ENCODE measurements around the gene DIPK1A. TPM values are rescaled to one million over a fixed set of nuclear protein-coding genes. Genes with fewer than 3 reads are reported as not detected.

DIPK1A gene
- total RNA-seq, 3 donors from 2014 or later, result 7.6 to 20.4 (median 12.8) TPM

GRCh38 chr1:92844439-92844838 lies 116.8 kb downstream of the DIPK1A start:
- Histone ChIP-seq H3K4me3 (no peak overlapping the region), H3K9me3 (no peaks in the 10 kb centered on the region), H3K36me3 (ENCODE audit: low read depth) (no peaks in the 10 kb centered on the region), H3K4me1 (ENCODE audit: low read depth) (no peaks in the 10 kb centered on the region)
- no peak for TF ChIP-seq CTCF (IDR thresholded peaks at IDR 0.05)
- intact Hi-C loops (cut with DNase I, micrococcal nuclease), result no loop called here
- DNase-seq (no peak), ATAC-seq (no peak)

- intact Hi-C loops (cut with DNase I, micrococcal nuclease), result no loop called here
- TF ChIP-seq CTCF (IDR thresholded peaks at IDR 0.05), result no peak
- ATAC-seq, result no peak
- no peaks in the 10 kb centered on the region for H3K9me3 ChIP-seq
- no peak overlapping the region for H3K4me3 ChIP-seq
- H3K4me1 ChIP-seq (ENCODE audit: low read depth), result no peaks in the 10 kb centered on the region
- H3K36me3 ChIP-seq (ENCODE audit: low read depth), result no peaks in the 10 kb centered on the region
- no peak for DNase-seq
These were observed 117.6 kb downstream of the DIPK1A start for GRCh38 chr1:92843429-92844352.

GRCh38 chr1:92843046-92843423 lies 118.2 kb downstream of the DIPK1A start:
- Histone ChIP-seq H3K4me3 (no peak overlapping the region), H3K9me3 (no peaks in the 10 kb centered on the region), H3K4me1 (ENCODE audit: low read depth) (no peaks in the 10 kb centered on the region), H3K36me3 (ENCODE audit: low read depth) (no peaks in the 10 kb centered on the region)
- ATAC-seq (no peak), DNase-seq (no peak)
- intact Hi-C loops (cut with DNase I, micrococcal nuclease), result no loop called here
- TF ChIP-seq CTCF (IDR thresholded peaks at IDR 0.05), result no peak

GRCh38 chr1:92842082-92843045 lies 118.9 kb downstream of the DIPK1A start:
- no peaks in the 10 kb centered on the region for H3K9me3 ChIP-seq
- TF ChIP-seq CTCF (IDR thresholded peaks at IDR 0.05), result no peak
- H3K36me3 ChIP-seq (ENCODE audit: low read depth), result no peaks in the 10 kb centered on the region
- intact Hi-C loops (cut with DNase I, micrococcal nuclease), result no loop called here
- DNase-seq (no peak), ATAC-seq (no peak)
- H3K4me3 ChIP-seq, result no peak overlapping the region
- H3K4me1 ChIP-seq (ENCODE audit: low read depth), result no peaks in the 10 kb centered on the region

GRCh38 chr1:92840600-92840999 lies 120.7 kb downstream of the DIPK1A start:
- TF ChIP-seq CTCF (IDR thresholded peaks at IDR 0.05), result no peak
- DNase-seq (no peak), ATAC-seq (no peak)
- intact Hi-C loops (cut with DNase I, micrococcal nuclease), result no loop called here
- H3K4me3 ChIP-seq, result no peak overlapping the region
- peaks cover 5% of the 10 kb centered on the region for H3K4me1 ChIP-seq (ENCODE audit: low read depth)
- no peaks in the 10 kb centered on the region for H3K36me3 ChIP-seq (ENCODE audit: low read depth)
- no peaks in the 10 kb centered on the region for H3K9me3 ChIP-seq

All from mucosa of descending colon (tissue), 3 donors.